NT2/D1 (cell line): ENCODE results near the gene LSS.

ENCODE experiments used
- DNase-seq: peaks from one replicate; pipeline ENCODE4 v3.0.0-alpha.2; 2011; ENCODE audit warnings: low read depth, low spot score
- H3K27me3 ChIP-seq: 2 replicates; pipeline ENCODE4 v1.6.0; 2011; ENCODE audit warnings: mild to moderate bottlenecking; ENCODE audit not compliant: insufficient read length, insufficient read depth
- H3K36me3 ChIP-seq: 2 replicates; pipeline ENCODE4 v1.6.1; 2011; ENCODE audit warnings: mild to moderate bottlenecking, low read length, mixed read lengths; ENCODE audit not compliant: insufficient read depth, insufficient read length
- H3K4me1 ChIP-seq: 2 replicates; pipeline ENCODE4 v1.5.1; 2011; ENCODE audit not compliant: insufficient read depth, insufficient read length
- H3K4me3 ChIP-seq: 2 replicates; pipeline ENCODE4 v1.5.1; 2011; ENCODE audit warnings: low read depth; ENCODE audit not compliant: insufficient read length
- H3K9ac ChIP-seq: 2 replicates; pipeline ENCODE4 v1.6.0; 2011; ENCODE audit warnings: low read depth; ENCODE audit not compliant: insufficient read length
- H3K9me3 ChIP-seq: 2 replicates; pipeline ENCODE4 v1.5.1; 2011; ENCODE audit warnings: mild to moderate bottlenecking, low read length; ENCODE audit not compliant: insufficient read depth
- SUZ12 ChIP-seq: IDR thresholded peaks from 2 replicates; pipeline ENCODE4 v1.6.1; 2011; ENCODE audit not compliant: insufficient read length, insufficient read depth; ENCODE audit errors: extremely low read depth
- YY1 ChIP-seq: IDR thresholded peaks from 2 replicates; pipeline ENCODE4 v1.6.1; 2011; ENCODE audit not compliant: insufficient read length, insufficient read depth
- ZNF274 ChIP-seq: IDR thresholded peaks from 2 replicates; pipeline ENCODE4 v1.6.1; 2011; ENCODE audit warnings: mild to moderate bottlenecking, low read depth, low read length

Gene LSS

GRCh38 chr21:46191257-46191685 lies 37.3 kb downstream of the LSS start:
- Histone ChIP-seq H3K36me3 (peaks cover 82% of the 10 kb centered on the region), H3K27me3 (no peaks in the 10 kb centered on the region), H3K9me3 (no peaks in the 10 kb centered on the region), H3K9ac (peak overlapping the region; percentile 33), H3K4me1 (peaks cover 37% of the 10 kb centered on the region), H3K4me3 (no peak overlapping the region)
- TF ChIP-seq ZNF274 (no peak), SUZ12 (no peak), YY1 (no peak)
- no peak for DNase-seq

GRCh38 chr21:46190491-46191131 lies 38.0 kb downstream of the LSS start:
- peak overlapping the region; percentile 33 for H3K9ac ChIP-seq
- H3K4me1 ChIP-seq = peaks cover 34% of the 10 kb centered on the region
- H3K4me3 ChIP-seq = no peak overlapping the region
- no peak for DNase-seq
- H3K9me3 ChIP-seq = no peaks in the 10 kb centered on the region
- H3K36me3 ChIP-seq = peaks cover 75% of the 10 kb centered on the region
- TF ChIP-seq ZNF274 (no peak), SUZ12 (no peak), YY1 (no peak)
- H3K27me3 ChIP-seq = no peaks in the 10 kb centered on the region

- Histone ChIP-seq H3K36me3 (peaks cover 69% of the 10 kb centered on the region), H3K9ac (peak overlapping the region; percentile 39), H3K27me3 (no peaks in the 10 kb centered on the region), H3K4me3 (no peak overlapping the region), H3K4me1 (peaks cover 34% of the 10 kb centered on the region), H3K9me3 (no peaks in the 10 kb centered on the region)
- TF ChIP-seq ZNF274 (no peak), SUZ12 (no peak), YY1 (no peak)
- no peak for DNase-seq
Measured at GRCh38 chr21:46189959-46190490, 38.5 kb downstream of the LSS start.

- DNase-seq = no peak
- Histone ChIP-seq H3K27me3 (no peaks in the 10 kb centered on the region), H3K9ac (peak overlapping the region; percentile 39), H3K4me3 (no peak overlapping the region), H3K4me1 (peaks cover 34% of the 10 kb centered on the region), H3K36me3 (peaks cover 63% of the 10 kb centered on the region), H3K9me3 (no peaks in the 10 kb centered on the region)
- no peak for TF ChIP-seq ZNF274
- no peak for TF ChIP-seq YY1
- no peak for TF ChIP-seq SUZ12
Measured at GRCh38 chr21:46189213-46189958, 39.2 kb downstream of the LSS start.

GRCh38 chr21:46188226-46189212 lies 40.1 kb downstream of the LSS start:
- no peaks in the 10 kb centered on the region for H3K27me3 ChIP-seq
- H3K4me3 ChIP-seq = no peak overlapping the region
- TF ChIP-seq ZNF274 (no peak), SUZ12 (no peak), YY1 (no peak)
- H3K36me3 ChIP-seq = peaks cover 54% of the 10 kb centered on the region
- H3K4me1 ChIP-seq = peaks cover 34% of the 10 kb centered on the region
- no peaks in the 10 kb centered on the region for H3K9me3 ChIP-seq
- peak; percentile 68 for DNase-seq
- peak overlapping the region; percentile 28 for H3K9ac ChIP-seq

- H3K27me3 ChIP-seq = no peaks in the 10 kb centered on the region
- no peak overlapping the region for H3K4me3 ChIP-seq
- H3K9ac ChIP-seq = peak overlapping the region; percentile 44
- H3K4me1 ChIP-seq = peaks cover 38% of the 10 kb centered on the region
- H3K36me3 ChIP-seq = peaks cover 50% of the 10 kb centered on the region
- TF ChIP-seq SUZ12 (no peak), ZNF274 (no peak), YY1 (no peak)
- H3K9me3 ChIP-seq = no peaks in the 10 kb centered on the region
- DNase-seq = no peak
Measured at GRCh38 chr21:46187814-46188213, 40.8 kb downstream of the LSS start.
